IMR-90 (cell line): Measurements from ENCODE around the gene IFTAP.

Experiments used
- USF2 ChIP-seq: fragments of 150-350 bp; IDR thresholded peaks from 2 replicates; pipeline ENCODE4 v1.6.1; 2017; ENCODE audit warnings: mild to moderate bottlenecking, antibody characterized with exemption, low read length, low read depth
- TF ChIP-seq, protein P1 (sequence below): conservative IDR thresholded peaks from 2 replicates; pipeline ENCODE4 v1.5.1; 2012; ENCODE audit warnings: mild to moderate bottlenecking, low read depth, low read length, improper control_type of control experiment

GRCh38 chr11:36574486-36574885 lies 19.8 kb upstream of the IFTAP start:
- TF ChIP-seq, protein P1, sequence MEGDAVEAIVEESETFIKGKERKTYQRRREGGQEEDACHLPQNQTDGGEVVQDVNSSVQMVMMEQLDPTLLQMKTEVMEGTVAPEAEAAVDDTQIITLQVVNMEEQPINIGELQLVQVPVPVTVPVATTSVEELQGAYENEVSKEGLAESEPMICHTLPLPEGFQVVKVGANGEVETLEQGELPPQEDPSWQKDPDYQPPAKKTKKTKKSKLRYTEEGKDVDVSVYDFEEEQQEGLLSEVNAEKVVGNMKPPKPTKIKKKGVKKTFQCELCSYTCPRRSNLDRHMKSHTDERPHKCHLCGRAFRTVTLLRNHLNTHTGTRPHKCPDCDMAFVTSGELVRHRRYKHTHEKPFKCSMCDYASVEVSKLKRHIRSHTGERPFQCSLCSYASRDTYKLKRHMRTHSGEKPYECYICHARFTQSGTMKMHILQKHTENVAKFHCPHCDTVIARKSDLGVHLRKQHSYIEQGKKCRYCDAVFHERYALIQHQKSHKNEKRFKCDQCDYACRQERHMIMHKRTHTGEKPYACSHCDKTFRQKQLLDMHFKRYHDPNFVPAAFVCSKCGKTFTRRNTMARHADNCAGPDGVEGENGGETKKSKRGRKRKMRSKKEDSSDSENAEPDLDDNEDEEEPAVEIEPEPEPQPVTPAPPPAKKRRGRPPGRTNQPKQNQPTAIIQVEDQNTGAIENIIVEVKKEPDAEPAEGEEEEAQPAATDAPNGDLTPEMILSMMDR = no peak
- no peak for TF ChIP-seq USF2
